HepG2 (cell line): Measurements from ENCODE around the gene C2orf80. TPM values are rescaled to one million over a fixed set of nuclear protein-coding genes. Genes with fewer than 3 reads are reported as not detected.

ENCODE experiments used
- JARID2 ChIP-seq: sonication (generic); formaldehyde crosslinking; IDR thresholded peaks from 2 replicates; pipeline ENCODE4 v1.8.1; 2023; ENCODE audit warnings: missing genetic modification reagents, inconsistent platforms; ENCODE audit not compliant: insufficient replicate concordance
- MTF2 ChIP-seq: sonication (generic); formaldehyde crosslinking; IDR thresholded peaks from 2 replicates; pipeline ENCODE4 v1.5.0; 2020; ENCODE audit warnings: missing genetic modification reagents, borderline replicate concordance
- NFE2 ChIP-seq: sonication (generic); formaldehyde crosslinking; IDR thresholded peaks from 2 replicates; pipeline ENCODE4 v1.4.0; 2020; ENCODE audit warnings: missing genetic modification reagents
- ONECUT2 ChIP-seq: sonication (generic); formaldehyde crosslinking; IDR thresholded peaks from 2 replicates; pipeline ENCODE4 v1.4.0; 2020; ENCODE audit warnings: missing genetic modification reagents
- PHF21A ChIP-seq: sonication (generic); formaldehyde crosslinking; IDR thresholded peaks from 2 replicates; pipeline ENCODE4 v1.5.0; 2020; ENCODE audit warnings: mild to moderate bottlenecking, missing genetic modification reagents
- RFX3 ChIP-seq: IDR thresholded peaks from 2 replicates; pipeline ENCODE4 v1.6.1; 2016; ENCODE audit warnings: missing biosample characterization, missing genetic modification reagents
- RFX5 ChIP-seq: IDR thresholded peaks from 2 replicates; pipeline ENCODE4 v1.6.1; 2011; ENCODE audit warnings: low read depth, low read length, improper control_type of control experiment
- SNRNP70 ChIP-seq: fragments of 200-400 bp; formaldehyde crosslinking; IDR thresholded peaks from 2 replicates; pipeline ENCODE4 v1.6.1; 2017; ENCODE audit warnings: mild to moderate bottlenecking, low read depth, low read length, moderate library complexity
- TARDBP ChIP-seq: sonication (generic); formaldehyde crosslinking; IDR thresholded peaks from 2 replicates; pipeline ENCODE4 v1.8.0; 2022; ENCODE audit warnings: mild to moderate bottlenecking, missing genetic modification reagents
- TMF1 ChIP-seq: sonication (generic); formaldehyde crosslinking; IDR thresholded peaks from 2 replicates; pipeline ENCODE4 v1.8.1; 2022; ENCODE audit warnings: low read depth, missing genetic modification reagents
- ZBTB38 ChIP-seq: sonication (generic); formaldehyde crosslinking; IDR thresholded peaks from 2 replicates; pipeline ENCODE4 v1.5.1; 2020; ENCODE audit warnings: mild to moderate bottlenecking, missing genetic modification reagents
- ZC3H4 ChIP-seq: sonication (generic); formaldehyde crosslinking; IDR thresholded peaks from 2 replicates; pipeline ENCODE4 v1.4.0; 2020; ENCODE audit warnings: missing genetic modification reagents, borderline replicate concordance
- ZNF589 ChIP-seq: sonication (generic); formaldehyde crosslinking; conservative IDR thresholded peaks from 2 replicates; pipeline ENCODE4 v1.8.0; 2022; ENCODE audit warnings: mild to moderate bottlenecking, moderate library complexity, missing genetic modification reagents
- polyA plus RNA-seq, 8 experiments: library from polyadenylated mRNA; depleted of rRNA in 3 of 8; stranded (reverse) in 7 of 8; unstranded in 1 of 8; fragments of >200 nt; fragmentation: Illumina TruSeq in 4 of 8; extraction: Trizol in 4 of 8; gene quantifications; 2 replicates each; pipeline versions ENCODE4 v1.2.1 to v1.2.3, GENCODE V29; 2011 to 2016; ENCODE audit warnings: low read depth in 4 of 8, missing spikeins in 1 of 8, mixed read lengths in 1 of 8; ENCODE audit not compliant: insufficient read depth in 1 of 8
- total RNA-seq, 5 experiments: library from RNA; depleted of rRNA; stranded (reverse); fragments of >200 nt; fragmentation: Illumina TruSeq; extraction: Trizol; gene quantifications; 2 replicates each; pipeline ENCODE4 v1.2.3, GENCODE V29; 2016; ENCODE audit warnings: low read depth in 1 of 5
- TF ChIP-seq, protein P1 (sequence below): sonication (generic); formaldehyde crosslinking; IDR thresholded peaks from 2 replicates; pipeline ENCODE4 v1.4.0; 2020; ENCODE audit warnings: missing genetic modification reagents
- TF ChIP-seq, protein P2 (sequence below): sonication (generic); formaldehyde crosslinking; IDR thresholded peaks from 2 replicates; pipeline ENCODE4 v1.4.0; 2020; ENCODE audit warnings: missing genetic modification reagents
- TF ChIP-seq, protein P3 (sequence below): sonication (generic); formaldehyde crosslinking; IDR thresholded peaks from 2 replicates; pipeline ENCODE4 v1.8.1; 2023; ENCODE audit warnings: mild to moderate bottlenecking, missing genetic modification reagents, borderline replicate concordance
- TF ChIP-seq, protein P4 (sequence below): sonication (generic); formaldehyde crosslinking; IDR thresholded peaks from 2 replicates; pipeline ENCODE4 v1.4.0; 2020; ENCODE audit warnings: mild to moderate bottlenecking, missing genetic modification reagents

The C2orf80 gene
- total and polyA plus RNA-seq, 2 of the 13 experiments (the other 11 are each of a cell fraction or from before 2014, with no cell fraction given) = not detected

DNA sequence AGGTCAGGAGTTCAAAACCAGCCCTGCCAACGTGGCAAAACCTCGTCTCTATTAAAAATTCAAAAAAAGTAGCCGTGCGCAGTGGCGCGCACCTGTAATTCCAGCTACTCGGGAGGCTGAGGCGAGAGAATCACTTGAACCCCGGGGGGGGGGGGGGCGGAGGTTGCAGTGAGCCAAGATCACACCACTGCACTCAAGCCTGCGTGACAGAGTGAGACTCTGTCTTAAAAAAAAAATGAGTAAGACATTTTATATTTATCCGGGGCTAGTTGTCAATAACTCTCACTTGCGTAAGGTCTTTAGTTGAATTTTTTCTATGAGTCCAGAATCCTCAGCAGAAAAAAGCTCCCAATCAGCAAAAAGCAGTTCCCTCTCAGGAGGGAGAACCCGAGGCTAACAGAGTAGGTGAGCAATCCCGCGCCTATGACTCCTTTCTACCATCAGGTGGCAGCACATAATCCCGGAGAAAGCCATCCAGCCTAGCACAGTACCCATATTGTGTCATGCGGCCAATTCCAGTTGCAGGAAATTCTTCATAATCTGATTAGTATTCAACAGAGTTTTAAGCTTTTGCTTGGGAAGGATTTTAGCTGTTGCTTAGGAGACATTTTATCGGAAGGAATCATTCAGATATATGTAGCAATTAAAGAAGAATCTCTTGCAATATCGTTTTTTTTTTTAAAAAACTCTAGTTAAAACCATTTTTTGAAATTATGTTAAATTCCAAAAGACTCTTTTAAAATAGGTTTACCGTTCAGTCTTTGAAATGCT is 14.6 kb downstream of the C2orf80 start (continued):
- TF ChIP-seq TMF1 (CRISPR knock-in tag) = no peak
- no peak for TF ChIP-seq NFE2 (CRISPR knock-in tag)
- TF ChIP-seq, protein P1, sequence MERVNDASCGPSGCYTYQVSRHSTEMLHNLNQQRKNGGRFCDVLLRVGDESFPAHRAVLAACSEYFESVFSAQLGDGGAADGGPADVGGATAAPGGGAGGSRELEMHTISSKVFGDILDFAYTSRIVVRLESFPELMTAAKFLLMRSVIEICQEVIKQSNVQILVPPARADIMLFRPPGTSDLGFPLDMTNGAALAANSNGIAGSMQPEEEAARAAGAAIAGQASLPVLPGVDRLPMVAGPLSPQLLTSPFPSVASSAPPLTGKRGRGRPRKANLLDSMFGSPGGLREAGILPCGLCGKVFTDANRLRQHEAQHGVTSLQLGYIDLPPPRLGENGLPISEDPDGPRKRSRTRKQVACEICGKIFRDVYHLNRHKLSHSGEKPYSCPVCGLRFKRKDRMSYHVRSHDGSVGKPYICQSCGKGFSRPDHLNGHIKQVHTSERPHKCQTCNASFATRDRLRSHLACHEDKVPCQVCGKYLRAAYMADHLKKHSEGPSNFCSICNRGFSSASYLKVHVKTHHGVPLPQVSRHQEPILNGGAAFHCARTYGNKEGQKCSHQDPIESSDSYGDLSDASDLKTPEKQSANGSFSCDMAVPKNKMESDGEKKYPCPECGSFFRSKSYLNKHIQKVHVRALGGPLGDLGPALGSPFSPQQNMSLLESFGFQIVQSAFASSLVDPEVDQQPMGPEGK (CRISPR knock-in tag) = 0 out of 2 replicates have a peak, but pooled peaks have one; percentile 14
- no peak for TF ChIP-seq RFX3 (CRISPR knock-in tag)
- TF ChIP-seq ZBTB38 (CRISPR knock-in tag) = no peak
- TF ChIP-seq SNRNP70 = no peak
- TF ChIP-seq JARID2 (CRISPR knock-in tag) = no peak
- TF ChIP-seq, protein P2, sequence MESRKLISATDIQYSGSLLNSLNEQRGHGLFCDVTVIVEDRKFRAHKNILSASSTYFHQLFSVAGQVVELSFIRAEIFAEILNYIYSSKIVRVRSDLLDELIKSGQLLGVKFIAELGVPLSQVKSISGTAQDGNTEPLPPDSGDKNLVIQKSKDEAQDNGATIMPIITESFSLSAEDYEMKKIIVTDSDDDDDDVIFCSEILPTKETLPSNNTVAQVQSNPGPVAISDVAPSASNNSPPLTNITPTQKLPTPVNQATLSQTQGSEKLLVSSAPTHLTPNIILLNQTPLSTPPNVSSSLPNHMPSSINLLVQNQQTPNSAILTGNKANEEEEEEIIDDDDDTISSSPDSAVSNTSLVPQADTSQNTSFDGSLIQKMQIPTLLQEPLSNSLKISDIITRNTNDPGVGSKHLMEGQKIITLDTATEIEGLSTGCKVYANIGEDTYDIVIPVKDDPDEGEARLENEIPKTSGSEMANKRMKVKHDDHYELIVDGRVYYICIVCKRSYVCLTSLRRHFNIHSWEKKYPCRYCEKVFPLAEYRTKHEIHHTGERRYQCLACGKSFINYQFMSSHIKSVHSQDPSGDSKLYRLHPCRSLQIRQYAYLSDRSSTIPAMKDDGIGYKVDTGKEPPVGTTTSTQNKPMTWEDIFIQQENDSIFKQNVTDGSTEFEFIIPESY (CRISPR knock-in tag) = no peak
- TF ChIP-seq TARDBP (CRISPR knock-in tag) = no peak
- TF ChIP-seq, protein P3, sequence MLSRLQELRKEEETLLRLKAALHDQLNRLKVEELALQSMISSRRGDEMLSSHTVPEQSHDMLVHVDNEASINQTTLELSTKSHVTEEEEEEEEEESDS = no peak
- no peak; the same call in 1 of the 2 replicates for TF ChIP-seq RFX5
- TF ChIP-seq ZC3H4 = no peak
- TF ChIP-seq MTF2 = no peak
- no peak for TF ChIP-seq ONECUT2 (CRISPR knock-in tag)
- TF ChIP-seq ZNF589 (CRISPR knock-in tag) = no peak
- TF ChIP-seq, protein P4, sequence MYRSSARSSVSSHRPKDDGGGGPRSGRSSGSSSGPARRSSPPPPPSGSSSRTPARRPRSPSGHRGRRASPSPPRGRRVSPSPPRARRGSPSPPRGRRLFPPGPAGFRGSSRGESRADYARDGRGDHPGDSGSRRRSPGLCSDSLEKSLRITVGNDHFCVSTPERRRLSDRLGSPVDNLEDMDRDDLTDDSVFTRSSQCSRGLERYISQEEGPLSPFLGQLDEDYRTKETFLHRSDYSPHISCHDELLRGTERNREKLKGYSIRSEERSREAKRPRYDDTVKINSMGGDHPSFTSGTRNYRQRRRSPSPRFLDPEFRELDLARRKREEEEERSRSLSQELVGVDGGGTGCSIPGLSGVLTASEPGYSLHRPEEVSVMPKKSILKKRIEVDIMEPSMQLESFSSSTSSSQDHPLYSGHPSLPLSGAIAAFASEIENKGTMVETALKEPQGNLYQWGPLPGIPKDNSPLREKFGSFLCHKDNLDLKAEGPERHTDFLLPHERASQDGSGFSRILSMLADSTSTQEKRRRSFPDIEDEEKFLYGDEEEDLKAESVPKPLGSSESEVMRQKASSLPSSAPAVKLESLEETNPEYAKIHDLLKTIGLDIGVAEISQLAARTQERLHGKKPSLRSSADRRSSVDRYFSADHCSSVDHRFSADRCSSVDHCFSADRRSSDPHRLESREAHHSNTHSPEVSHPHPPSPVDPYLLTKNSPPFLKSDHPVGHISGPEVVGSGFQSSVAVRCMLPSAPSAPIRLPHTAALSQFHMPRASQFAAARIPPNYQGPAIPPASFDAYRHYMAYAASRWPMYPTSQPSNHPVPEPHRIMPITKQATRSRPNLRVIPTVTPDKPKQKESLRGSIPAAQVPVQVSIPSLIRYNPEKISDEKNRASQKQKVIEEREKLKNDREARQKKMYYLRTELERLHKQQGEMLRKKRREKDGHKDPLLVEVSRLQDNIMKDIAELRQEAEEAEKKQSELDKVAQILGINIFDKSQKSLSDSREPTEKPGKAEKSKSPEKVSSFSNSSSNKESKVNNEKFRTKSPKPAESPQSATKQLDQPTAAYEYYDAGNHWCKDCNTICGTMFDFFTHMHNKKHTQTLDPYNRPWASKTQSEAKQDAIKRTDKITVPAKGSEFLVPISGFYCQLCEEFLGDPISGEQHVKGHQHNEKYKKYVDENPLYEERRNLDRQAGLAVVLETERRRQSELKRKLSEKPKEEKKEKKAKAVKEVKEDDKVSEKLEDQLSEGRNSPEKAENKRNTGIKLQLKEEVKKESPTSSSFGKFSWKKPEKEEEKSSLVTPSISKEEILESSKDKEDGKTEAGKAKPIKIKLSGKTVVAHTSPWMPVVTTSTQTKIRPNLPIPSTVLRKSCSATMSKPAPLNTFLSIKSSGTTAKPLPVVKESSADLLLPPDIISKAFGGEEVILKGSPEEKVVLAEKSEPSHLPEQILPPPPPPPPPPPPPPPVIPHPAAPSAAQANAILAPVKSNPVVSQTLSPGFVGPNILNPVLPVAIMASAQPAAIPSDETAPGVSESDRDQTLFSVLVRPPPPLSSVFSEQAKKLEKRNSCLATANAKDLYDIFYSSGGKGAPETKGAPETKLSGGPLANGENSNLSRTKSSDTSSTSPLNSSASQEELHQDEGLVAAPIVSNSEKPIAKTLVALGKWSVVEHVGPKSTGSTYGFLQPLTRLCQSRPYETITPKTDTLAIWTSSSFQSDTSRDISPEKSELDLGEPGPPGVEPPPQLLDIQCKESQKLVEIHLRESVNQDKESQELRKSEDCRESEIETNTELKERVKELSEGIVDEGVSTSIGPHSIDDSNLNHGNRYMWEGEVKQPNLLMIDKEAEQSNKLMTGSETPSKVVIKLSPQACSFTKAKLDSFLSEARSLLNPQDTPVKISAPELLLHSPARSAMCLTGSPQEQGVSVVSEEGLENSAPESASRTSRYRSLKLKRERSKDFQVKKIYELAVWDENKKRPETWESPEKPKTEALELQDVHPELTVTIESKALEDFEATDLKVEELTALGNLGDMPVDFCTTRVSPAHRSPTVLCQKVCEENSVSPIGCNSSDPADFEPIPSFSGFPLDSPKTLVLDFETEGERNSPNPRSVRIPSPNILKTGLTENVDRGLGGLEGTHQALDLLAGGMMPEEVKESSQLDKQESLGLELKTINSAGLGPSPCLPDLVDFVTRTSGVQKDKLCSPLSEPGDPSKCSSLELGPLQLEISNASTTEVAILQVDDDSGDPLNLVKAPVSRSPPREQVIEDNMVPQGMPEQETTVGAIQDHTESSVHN (CRISPR knock-in tag) = no peak
- no peak for TF ChIP-seq PHF21A
